Neural crest cell (in vitro differentiated cells): ENCODE measurements around the gene PACS1. TPM values are rescaled to one million over a fixed set of nuclear protein-coding genes. Genes with fewer than 3 reads are reported as not detected.

Experiments used
- DNase-seq: peaks from one replicate; pipeline ENCODE4 v3.0.0; 2021; ENCODE audit warnings: low read depth, mixed read lengths, low spot score
- H3K27ac Mint-ChIP-seq: one replicate; pipeline ENCODE4 v1.8.0; 2021; ENCODE audit warnings: mild to moderate bottlenecking, mixed read lengths; ENCODE audit not compliant: unreplicated experiment
- H3K27me3 Mint-ChIP-seq: 2 replicates; pipeline ENCODE4 v1.8.0; 2021; ENCODE audit warnings: low read depth, mild to moderate bottlenecking, mixed read lengths
- H3K36me3 Mint-ChIP-seq: 2 replicates; pipeline ENCODE4 v1.8.0; 2021; ENCODE audit warnings: low read depth, mild to moderate bottlenecking, mixed read lengths
- H3K4me1 Mint-ChIP-seq: 2 replicates; pipeline ENCODE4 v1.8.0; 2021; ENCODE audit warnings: mixed read lengths
- H3K4me3 Mint-ChIP-seq: one replicate; pipeline ENCODE4 v1.8.0; 2021; ENCODE audit warnings: mild to moderate bottlenecking, mixed read lengths
- H3K9me3 Mint-ChIP-seq: 2 replicates; pipeline ENCODE4 v1.8.0; 2021; ENCODE audit warnings: mixed read lengths
- total RNA-seq: library from RNA; stranded (reverse); gene quantifications from 2 replicates; pipeline ENCODE4 v1.2.1, GENCODE V29; 2021
- TF ChIP-seq, protein P1 (sequence below): fragments of 200-600 bp; sonication (generic); conservative IDR thresholded peaks from 2 replicates; pipeline ENCODE4 v1.5.0; 2021; ENCODE audit warnings: antibody characterized with exemption, mild to moderate bottlenecking

PACS1 gene
- total RNA-seq, 1 donor from 2014 or later = 54.3 TPM

DNA sequence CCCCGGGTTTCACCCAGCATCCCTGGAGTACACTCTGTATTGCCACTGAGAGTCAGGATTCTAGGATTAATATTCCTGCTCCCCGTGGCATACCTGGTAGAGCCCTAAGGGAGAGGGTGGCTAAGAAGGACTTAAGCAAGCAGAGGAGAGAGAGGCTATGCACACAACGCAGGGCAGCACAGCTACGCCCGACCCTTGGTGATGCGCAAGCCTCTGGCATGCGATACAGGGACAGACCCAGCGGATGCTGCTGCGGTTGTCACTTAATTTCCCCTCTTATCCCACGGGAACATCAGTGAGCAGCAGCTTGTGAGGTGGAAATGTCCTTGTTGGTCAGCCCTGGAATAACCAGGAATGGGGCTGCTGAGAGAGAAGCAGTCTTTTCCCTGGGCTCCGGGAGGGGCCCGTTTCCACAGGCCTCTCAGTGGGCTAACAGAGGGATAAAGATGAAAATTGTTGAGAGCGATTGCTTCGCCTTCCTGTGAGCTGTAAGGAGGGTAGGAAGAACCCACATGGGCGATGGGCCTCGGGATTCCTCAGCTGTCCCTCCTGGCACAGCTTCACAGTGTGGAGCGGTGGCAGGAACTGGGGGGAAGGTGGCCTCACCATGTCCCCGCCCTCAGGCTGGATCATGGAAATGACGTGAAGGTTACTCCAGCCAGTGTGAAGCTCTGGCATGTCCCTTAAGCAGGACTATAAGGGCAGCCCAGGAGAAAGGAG is 149.9 kb downstream of the PACS1 start:
- no peaks in the 10 kb centered on the region for H3K27me3 Mint-ChIP-seq

DNA sequence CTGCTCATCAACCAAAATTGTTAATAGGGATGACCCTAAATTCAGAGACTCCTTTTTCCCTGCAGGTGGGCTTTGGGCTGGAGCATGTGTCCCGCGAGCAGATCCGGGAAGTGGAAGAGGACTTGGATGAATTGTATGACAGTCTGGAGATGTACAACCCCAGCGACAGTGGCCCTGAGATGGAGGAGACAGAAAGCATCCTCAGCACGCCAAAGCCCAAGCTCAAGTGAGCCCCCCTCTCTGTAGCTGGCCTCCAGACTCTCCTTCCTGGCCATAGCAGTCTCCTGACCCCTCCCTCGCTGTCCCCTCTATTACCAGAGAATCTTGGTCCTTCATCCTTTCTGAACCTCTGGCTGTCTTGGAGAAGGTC is 150.5 kb downstream of the PACS1 start:
- Mint-ChIP-seq H3K27me3 (no peaks in the 10 kb centered on the region), H3K4me3 (no peak overlapping the region)
- DNase-seq = no peak

More for the DNA sequence above, 149.9 kb downstream of the PACS1 start:
- Mint-ChIP-seq H3K4me3 (no peak overlapping the region), H3K4me1 (peaks cover 4% of the 10 kb centered on the region), H3K9me3 (no peaks in the 10 kb centered on the region), H3K36me3 (peaks cover 5% of the 10 kb centered on the region), H3K27ac (no peak overlapping the region)
- no peak for DNase-seq
- TF ChIP-seq, protein P1, sequence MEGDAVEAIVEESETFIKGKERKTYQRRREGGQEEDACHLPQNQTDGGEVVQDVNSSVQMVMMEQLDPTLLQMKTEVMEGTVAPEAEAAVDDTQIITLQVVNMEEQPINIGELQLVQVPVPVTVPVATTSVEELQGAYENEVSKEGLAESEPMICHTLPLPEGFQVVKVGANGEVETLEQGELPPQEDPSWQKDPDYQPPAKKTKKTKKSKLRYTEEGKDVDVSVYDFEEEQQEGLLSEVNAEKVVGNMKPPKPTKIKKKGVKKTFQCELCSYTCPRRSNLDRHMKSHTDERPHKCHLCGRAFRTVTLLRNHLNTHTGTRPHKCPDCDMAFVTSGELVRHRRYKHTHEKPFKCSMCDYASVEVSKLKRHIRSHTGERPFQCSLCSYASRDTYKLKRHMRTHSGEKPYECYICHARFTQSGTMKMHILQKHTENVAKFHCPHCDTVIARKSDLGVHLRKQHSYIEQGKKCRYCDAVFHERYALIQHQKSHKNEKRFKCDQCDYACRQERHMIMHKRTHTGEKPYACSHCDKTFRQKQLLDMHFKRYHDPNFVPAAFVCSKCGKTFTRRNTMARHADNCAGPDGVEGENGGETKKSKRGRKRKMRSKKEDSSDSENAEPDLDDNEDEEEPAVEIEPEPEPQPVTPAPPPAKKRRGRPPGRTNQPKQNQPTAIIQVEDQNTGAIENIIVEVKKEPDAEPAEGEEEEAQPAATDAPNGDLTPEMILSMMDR = no peak

DNA sequence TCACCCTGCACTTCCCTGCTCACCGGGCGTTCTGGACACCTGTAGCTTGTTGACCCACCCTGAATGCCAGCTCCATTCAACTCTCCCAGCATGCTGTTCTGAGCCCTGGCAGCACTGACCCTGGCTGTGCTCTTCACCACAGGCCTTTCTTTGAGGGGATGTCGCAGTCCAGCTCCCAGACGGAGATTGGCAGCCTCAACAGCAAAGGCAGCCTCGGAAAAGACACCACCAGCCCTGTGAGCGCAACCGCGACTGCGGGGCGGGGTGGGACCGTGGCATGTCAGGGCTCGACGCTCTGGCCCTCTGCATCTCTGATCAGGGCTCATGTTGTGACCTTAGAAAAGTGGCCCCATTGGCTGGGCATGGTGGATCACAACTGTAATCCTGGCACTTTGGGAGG is 150.9 kb downstream of the PACS1 start:
- Mint-ChIP-seq H3K9me3 (no peaks in the 10 kb centered on the region), H3K27ac (no peak overlapping the region), H3K4me3 (no peak overlapping the region), H3K27me3 (no peaks in the 10 kb centered on the region), H3K36me3 (peaks cover 5% of the 10 kb centered on the region), H3K4me1 (peaks cover 4% of the 10 kb centered on the region)
- TF ChIP-seq, protein P1 = no peak
- no peak for DNase-seq

More for the DNA sequence above, 150.5 kb downstream of the PACS1 start:
- H3K36me3 Mint-ChIP-seq = peaks cover 5% of the 10 kb centered on the region
- TF ChIP-seq, protein P1 = no peak
- H3K27ac Mint-ChIP-seq = no peak overlapping the region
- H3K9me3 Mint-ChIP-seq = no peaks in the 10 kb centered on the region
- peaks cover 4% of the 10 kb centered on the region for H3K4me1 Mint-ChIP-seq

DNA sequence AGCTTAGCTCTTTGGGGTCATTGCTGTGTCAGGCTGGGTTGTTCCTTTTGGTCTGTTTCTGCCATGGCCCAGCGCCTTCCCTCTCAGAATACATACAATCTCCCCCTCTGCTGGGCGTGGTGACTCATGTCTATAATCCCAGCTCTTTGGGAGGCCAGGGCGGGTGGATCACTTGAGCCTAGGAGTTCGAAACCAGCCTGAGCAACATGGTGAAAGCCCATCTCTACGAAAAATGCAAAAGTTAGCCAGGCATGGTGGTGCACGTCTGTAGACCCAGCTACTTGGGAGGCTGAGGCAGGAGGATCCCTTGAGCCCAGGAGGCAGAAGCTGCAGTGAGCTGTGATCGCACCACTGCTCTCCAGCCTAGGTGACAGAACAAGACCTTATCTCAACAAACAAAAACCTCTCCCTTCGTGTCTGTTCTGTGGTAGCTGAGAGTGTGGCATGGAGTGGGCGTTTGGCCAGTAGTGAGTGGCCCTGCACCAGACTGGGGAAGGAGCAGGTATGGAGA is 151.7 kb downstream of the PACS1 start:
- Mint-ChIP-seq H3K36me3 (peaks cover 4% of the 10 kb centered on the region), H3K27me3 (no peaks in the 10 kb centered on the region), H3K27ac (peak overlapping the region; percentile 57), H3K9me3 (no peaks in the 10 kb centered on the region), H3K4me3 (no peak overlapping the region), H3K4me1 (peaks cover 4% of the 10 kb centered on the region)
- DNase-seq = no peak
- TF ChIP-seq, protein P1 = no peak

DNA sequence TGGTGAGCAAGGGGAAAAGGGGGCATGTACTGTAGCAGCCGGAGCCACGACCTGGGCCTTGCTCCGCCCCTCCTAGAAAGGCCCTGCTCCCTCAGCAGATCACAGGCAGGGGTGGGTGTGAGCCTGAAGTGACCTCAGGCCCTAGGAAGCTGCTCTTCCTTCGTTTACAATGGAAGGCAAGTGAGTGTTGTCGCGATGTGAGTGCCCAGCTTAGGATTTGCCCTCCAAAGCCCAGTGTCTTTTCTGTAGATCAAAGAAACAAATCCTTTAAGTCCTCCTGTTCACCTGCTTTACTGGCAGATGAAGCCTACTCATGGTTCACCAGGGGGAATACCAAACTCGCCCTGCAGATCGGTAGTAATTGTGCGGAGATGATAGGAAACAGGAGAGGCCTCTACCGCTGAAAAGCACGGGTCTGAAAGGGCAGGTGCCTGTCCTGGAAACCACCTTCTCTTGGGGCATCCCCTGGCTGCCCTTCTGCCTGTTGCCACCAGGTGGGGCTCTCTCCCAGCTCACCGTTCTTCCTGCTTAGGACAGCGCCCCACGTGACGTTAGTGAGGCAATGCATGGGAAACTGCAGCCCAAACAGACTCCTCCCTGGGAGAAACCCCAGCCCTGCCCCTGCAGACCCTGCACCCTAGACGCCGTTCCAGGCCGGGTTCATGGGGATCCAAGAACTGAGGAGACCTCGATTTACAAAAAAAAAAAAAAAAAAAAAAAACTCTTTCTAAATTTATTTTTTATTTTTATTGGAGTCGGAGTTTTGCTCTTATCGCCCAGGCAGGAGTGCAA is 152.5 kb downstream of the PACS1 start:
- Mint-ChIP-seq H3K27ac (no peak overlapping the region), H3K9me3 (no peaks in the 10 kb centered on the region), H3K4me3 (no peak overlapping the region), H3K4me1 (peaks cover 4% of the 10 kb centered on the region), H3K27me3 (no peaks in the 10 kb centered on the region), H3K36me3 (peaks cover 2% of the 10 kb centered on the region)
- peak; percentile 87 for DNase-seq
- TF ChIP-seq, protein P1 = peak; percentile 100
